Ascending aorta (tissue), 2 donors: ENCODE measurements around the gene ABHD17A. TPM values are rescaled to one million over a fixed set of nuclear protein-coding genes. Genes with fewer than 3 reads are reported as not detected.
"Not testable (repeated sequence)": the region's sequence is repeated elsewhere in the genome, so short reads cannot be mapped to it uniquely, and the experiment has no call there.

Source experiments
- DNase-seq, 2 donors: peaks; one replicate each; pipeline ENCODE4 v3.0.0-alpha.2; 2019; ENCODE audit warnings: low spot score in 2 of 2
- H3K27ac ChIP-seq, 2 donors: fragments of 200-600 bp; sonication (generic); one replicate each; pipeline ENCODE4 v1.5.1; 2016 to 2017; ENCODE audit warnings: mild to moderate bottlenecking in 1 of 2
- H3K27me3 ChIP-seq: fragments of 200-600 bp; sonication (generic); one replicate; pipeline ENCODE4 v1.5.1; 2017
- H3K36me3 ChIP-seq, 2 donors: fragments of 200-600 bp; sonication (generic); one replicate each; pipeline ENCODE4 v1.5.1; 2016
- H3K4me1 ChIP-seq, 2 donors: fragments of 200-600 bp; sonication (generic); one replicate each; pipeline ENCODE4 v1.5.1; 2016 to 2017; ENCODE audit warnings: mild to moderate bottlenecking in 1 of 2
- H3K4me3 ChIP-seq, 2 donors: fragments of 200-600 bp; sonication (generic); one replicate each; pipeline ENCODE4 v1.5.1; 2016 to 2017; ENCODE audit warnings: mild to moderate bottlenecking in 1 of 2
- H3K9me3 ChIP-seq, 2 donors: fragments of 200-600 bp; sonication (generic); one replicate each; pipeline ENCODE4 v1.5.1; 2016
- intact Hi-C: fragments of 100-400 bp; cut with DNase I; formaldehyde crosslinking; loops from one replicate; pipeline ENCODE4 v1.15.1; 2023
- total RNA-seq: library from RNA; depleted of rRNA; stranded (reverse); fragments of >200 nt; gene quantifications from one replicate; pipeline ENCODE4 v1.1.0, GENCODE V29; 2016
- TF ChIP-seq, protein P1 (sequence below), 3 experiments: fragments of 200-600 bp in 2 of 3; fragments of 450-650 bp in 1 of 3; sonication (generic) in 2 of 3; IDR thresholded peaks; one replicate each; pipeline ENCODE4 v1.5.1; 2016 to 2019; ENCODE audit warnings: antibody characterized with exemption in 3 of 3, mild to moderate bottlenecking in 1 of 3, moderate library complexity in 1 of 3

The ABHD17A gene
- total RNA-seq, 1 donor from 2014 or later = 278 TPM

DNA sequence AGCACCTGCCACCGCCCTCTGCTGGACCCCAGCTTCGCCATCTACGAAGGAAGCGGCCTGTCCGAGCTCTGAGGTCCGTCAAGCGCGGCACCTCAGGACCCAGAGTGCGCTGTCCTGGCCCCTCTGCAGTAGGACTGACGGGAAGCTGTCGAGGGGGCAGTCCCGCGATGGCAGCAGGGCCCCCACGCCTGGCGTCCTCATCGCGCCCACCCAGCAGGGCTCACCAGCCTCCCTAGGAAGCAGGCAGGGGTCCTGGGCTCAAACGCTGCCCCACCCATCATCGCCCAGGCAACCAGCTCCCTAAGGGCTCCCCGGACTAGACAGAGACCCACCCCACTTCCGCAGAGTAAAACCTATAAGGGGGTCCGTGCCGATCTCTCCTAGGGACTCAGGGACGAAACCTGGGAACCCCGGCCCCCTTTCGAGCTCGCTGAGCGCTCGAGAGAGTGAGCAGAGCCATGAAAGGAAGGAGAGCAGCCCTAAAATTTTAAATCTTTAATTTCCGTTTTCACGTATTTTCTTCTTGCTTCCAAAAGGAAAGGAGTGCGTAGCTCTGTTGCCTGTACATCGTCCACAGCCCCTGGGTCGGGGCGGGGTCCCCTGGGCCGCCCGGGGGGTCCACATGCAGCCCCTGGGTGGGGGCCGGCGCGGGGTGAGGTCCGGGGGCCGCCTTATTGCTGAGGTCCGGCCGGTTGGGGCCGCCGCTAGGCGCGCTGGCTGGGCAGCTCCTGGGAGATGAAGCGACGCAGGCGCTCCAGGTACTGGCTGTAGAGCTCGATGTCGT, 8.6 kb downstream of the ABHD17A start:
- peaks cover 17 to 31% of the 10 kb centered on the region in 2 donors for H3K4me1 ChIP-seq
- intact Hi-C loops = loop anchor here (1.0 kb wide), 1 partner anchor 9 kb away; the partner anchor contains the start of gene ABHD17A
- peak overlapping the region; percentile 90 to 98 for H3K4me3 ChIP-seq

DNA sequence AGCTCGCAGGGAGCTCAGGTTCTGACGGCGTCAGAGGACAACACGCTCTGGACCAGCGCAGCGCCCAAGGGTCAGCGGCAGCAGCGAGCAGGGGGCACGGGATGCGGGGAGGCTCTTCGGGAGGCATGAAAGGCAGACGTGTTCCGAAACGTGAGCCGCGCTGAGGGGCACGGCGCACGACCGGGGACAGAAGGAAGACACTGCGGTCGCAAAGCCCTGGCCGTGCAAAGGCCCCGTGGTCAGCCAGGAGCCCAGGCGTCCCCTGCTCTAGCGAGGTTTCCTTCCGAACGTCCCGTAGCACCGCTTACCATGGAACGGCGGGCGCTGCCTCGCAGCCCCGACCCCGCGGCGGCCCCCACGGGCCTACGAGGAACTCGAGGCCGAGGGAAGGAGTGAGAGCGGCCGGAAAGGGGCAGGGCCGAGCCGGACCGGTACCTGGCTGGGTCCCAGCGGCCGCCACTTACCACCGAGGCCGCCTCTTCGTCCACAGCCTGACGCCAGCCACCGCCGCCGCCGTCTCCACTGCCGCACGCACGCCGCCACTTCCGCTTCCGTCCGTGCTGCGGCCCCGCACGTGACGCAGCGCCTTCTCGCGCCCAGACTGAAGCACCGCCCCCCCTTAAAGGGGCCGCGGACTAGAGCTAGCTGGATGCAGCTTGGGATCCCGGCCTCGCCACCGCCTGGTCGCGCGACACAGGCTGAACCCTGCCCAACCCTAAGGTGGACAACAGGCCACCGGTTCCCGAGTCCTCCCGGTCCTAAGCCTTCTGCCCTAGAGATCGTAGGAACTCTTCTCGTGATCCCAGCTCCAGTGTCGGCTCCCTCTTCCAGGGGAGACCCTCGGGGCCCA, 9.4 kb downstream of the ABHD17A start:
- Histone ChIP-seq H3K4me1 (peaks cover 17 to 31% of the 10 kb centered on the region in 2 donors), H3K27ac (peak overlapping the region; percentile 93 to 98), H3K9me3 (no peaks in the 10 kb centered on the region), H3K27me3 (no peaks in the 10 kb centered on the region), H3K4me3 (peak overlapping the region; percentile 90 to 98), H3K36me3 (peaks cover 6 to 10% of the 10 kb centered on the region in 2 donors)
- DNase-seq = peak; percentile 71 to 96
- intact Hi-C loops = loop anchor here (1.0 kb wide), 2 partner anchors 9 to 12 kb away; partner anchors contain the start of gene ABHD17A
- TF ChIP-seq, protein P1, sequence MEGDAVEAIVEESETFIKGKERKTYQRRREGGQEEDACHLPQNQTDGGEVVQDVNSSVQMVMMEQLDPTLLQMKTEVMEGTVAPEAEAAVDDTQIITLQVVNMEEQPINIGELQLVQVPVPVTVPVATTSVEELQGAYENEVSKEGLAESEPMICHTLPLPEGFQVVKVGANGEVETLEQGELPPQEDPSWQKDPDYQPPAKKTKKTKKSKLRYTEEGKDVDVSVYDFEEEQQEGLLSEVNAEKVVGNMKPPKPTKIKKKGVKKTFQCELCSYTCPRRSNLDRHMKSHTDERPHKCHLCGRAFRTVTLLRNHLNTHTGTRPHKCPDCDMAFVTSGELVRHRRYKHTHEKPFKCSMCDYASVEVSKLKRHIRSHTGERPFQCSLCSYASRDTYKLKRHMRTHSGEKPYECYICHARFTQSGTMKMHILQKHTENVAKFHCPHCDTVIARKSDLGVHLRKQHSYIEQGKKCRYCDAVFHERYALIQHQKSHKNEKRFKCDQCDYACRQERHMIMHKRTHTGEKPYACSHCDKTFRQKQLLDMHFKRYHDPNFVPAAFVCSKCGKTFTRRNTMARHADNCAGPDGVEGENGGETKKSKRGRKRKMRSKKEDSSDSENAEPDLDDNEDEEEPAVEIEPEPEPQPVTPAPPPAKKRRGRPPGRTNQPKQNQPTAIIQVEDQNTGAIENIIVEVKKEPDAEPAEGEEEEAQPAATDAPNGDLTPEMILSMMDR (IDR thresholded peaks at IDR 0.05) = no peak

More for the DNA sequence above, 8.6 kb downstream of the ABHD17A start:
- not testable (repeated sequence) for H3K27me3 ChIP-seq, H3K9me3 ChIP-seq, H3K36me3 ChIP-seq, DNase-seq
- peak overlapping the region; percentile 93 to 98 for H3K27ac ChIP-seq

DNA sequence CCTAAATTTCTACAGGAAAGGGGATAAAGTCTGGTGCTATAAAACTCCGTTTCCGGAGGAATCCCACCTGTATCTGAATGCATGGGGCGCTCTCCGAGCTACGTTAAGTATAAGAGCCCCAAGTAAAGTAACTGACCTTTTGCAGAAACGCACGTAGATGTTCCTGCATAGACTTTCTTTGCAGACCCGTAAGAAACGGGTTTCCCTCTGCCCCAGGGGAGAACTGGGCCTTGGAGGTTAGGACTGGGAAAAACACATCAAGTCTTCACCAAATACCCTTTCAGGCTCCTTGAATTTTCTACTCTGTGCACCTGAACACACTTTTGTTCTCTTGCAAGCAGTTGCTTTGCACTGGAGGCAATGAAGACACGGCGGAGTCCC, 10.0 kb downstream of the ABHD17A start:
- H3K36me3 ChIP-seq, H3K27me3 ChIP-seq, H3K9me3 ChIP-seq, DNase-seq: not testable (repeated sequence)
- peak overlapping the region; percentile 93 to 98 for H3K27ac ChIP-seq
- intact Hi-C loops = loop anchor here (1.0 kb wide), 1 partner anchor 11 kb away; no protein-coding TSS in a partner anchor
- H3K4me1 ChIP-seq = peaks cover 17 to 31% of the 10 kb centered on the region in 2 donors
- H3K4me3 ChIP-seq = peak overlapping the region; percentile 90 to 98

DNA sequence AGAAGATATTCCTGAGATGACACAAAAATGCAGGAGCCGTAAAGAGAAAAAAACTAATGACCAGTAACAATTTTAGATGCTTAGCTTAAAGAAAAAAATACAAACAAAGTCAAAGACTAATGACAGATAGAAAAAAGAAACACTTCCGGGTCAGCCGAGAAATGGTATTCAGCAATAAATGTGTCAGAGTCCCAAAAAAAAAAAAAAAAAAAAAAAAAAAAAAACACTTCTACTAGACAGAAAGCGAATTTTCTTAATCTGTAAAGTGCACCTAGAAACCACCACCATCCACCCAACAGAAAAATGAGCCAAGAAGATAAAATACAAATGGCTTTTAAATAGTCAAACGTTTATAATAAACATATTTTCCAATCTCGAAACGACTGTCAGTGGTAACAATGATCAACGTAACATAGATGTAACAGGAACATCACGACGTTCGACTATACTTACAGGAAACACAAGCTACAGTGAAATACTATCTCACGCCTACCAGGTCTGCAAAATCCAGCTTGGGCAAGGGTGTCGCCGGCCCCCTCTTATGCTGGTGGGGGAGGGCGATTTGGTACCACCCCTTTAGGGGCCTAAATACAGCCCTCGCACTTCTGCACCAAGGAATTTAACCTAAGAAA, 10.6 kb downstream of the ABHD17A start:
- peaks cover 17 to 31% of the 10 kb centered on the region in 2 donors for H3K4me1 ChIP-seq
- intact Hi-C loops = loop anchor here (1.0 kb wide), 1 partner anchor 10 kb away; no protein-coding TSS in a partner anchor
- no peaks in the 10 kb centered on the region for H3K27me3 ChIP-seq
- peaks cover 6 to 8% of the 10 kb centered on the region in 2 donors for H3K36me3 ChIP-seq
- no peaks in the 10 kb centered on the region for H3K9me3 ChIP-seq
- H3K27ac ChIP-seq = peak overlapping the region; percentile 93 to 98
- H3K4me3 ChIP-seq = peak overlapping the region; percentile 90 to 98
- DNase-seq = no peak
- TF ChIP-seq, protein P1 (IDR thresholded peaks at IDR 0.05) = no peak

DNA sequence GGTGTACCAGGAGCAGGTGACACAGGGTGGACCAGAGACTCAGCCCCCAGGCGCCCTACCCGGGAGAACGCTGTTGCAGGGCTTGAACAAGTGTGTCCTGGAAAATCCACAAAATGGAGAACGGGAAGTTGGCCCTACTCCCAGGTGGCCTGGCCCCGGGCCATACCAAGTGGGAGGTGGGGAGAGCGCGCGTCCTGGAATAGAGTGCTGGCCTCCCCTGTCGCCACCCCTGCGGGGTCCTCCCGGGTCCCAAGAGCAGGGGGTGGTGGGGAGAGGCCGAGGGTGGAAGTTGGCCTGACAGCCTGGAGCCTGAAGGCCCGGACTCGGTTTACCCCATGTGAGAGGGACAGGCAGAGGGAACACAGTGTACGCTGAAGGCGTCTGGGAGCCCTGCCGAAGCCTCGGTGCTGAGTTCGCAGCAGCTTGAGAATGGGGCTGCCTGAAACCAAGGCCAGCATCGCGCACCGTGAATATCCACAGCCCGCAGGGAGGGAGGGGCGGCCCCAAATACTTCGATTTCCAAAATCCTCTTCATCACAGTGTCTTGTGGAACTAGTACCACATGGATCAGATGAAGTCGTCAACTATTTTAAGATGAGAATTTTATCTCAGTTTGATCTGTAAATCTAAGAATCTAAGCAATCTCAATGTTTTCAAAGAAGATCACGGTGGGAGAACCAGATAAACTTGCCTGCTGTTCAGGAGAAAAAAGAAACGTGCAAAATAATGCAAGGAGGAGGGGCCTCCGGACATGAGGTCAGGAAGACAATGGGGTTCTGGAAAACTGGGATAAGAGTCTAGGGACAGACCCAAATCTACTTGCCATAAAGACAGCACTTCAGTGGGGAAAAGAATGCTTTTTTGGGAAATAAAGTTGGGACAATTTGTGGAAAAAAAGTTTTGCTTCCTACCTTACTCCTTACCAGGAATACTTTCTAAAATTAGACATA, 11.5 kb downstream of the ABHD17A start:
- Histone ChIP-seq H3K4me1 (peaks cover 17 to 31% of the 10 kb centered on the region in 2 donors), H3K27ac (peak overlapping the region; percentile 56 to 93), H3K9me3 (no peaks in the 10 kb centered on the region), H3K27me3 (no peaks in the 10 kb centered on the region), H3K4me3 (peak overlapping the region; percentile 17 to 90), H3K36me3 (peaks cover 6 to 8% of the 10 kb centered on the region in 2 donors)
- intact Hi-C loops = no loop called here
- TF ChIP-seq, protein P1 (IDR thresholded peaks at IDR 0.05) = no peak
- DNase-seq = no peak
